ENCODE data around the gene APC2.

DNA sequence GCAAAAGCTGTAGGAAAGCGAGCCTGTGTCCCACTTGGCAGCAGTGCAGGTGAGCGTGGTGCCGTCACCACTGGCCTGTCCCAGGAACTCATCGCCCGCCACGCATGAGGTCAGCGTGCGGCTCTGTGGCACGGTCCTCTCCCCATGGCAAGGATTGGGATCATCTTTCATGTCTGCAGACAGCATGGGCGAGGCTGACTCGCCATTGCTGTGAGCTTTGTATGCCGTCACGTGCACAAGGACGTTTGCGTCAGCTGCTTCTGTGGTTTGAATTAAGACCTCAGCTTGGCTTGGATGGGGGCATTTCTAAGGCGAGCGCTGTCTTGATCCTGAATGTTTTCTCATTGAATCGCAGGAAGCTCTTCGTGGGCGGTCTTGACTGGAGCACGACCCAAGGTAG lies 32.8 kb upstream of the APC2 start:
- no peak for TF ChIP-seq GATA2 (IDR thresholded peaks at IDR 0.05; ENCODE audit: low read depth, low read length)
- no peak for TF ChIP-seq GATA3 (IDR thresholded peaks at IDR 0.05; ENCODE audit: low read depth, low read length)

All from SH-SY5Y (cell line).